NCI-H1436 (cell line): Measurements from ENCODE around the gene FAM50B.

Source experiments
- DNase-seq: peaks from one replicate; lab custom pipeline; 2025; lab: John Stamatoyannopoulos, UW

The FAM50B gene

DNA sequence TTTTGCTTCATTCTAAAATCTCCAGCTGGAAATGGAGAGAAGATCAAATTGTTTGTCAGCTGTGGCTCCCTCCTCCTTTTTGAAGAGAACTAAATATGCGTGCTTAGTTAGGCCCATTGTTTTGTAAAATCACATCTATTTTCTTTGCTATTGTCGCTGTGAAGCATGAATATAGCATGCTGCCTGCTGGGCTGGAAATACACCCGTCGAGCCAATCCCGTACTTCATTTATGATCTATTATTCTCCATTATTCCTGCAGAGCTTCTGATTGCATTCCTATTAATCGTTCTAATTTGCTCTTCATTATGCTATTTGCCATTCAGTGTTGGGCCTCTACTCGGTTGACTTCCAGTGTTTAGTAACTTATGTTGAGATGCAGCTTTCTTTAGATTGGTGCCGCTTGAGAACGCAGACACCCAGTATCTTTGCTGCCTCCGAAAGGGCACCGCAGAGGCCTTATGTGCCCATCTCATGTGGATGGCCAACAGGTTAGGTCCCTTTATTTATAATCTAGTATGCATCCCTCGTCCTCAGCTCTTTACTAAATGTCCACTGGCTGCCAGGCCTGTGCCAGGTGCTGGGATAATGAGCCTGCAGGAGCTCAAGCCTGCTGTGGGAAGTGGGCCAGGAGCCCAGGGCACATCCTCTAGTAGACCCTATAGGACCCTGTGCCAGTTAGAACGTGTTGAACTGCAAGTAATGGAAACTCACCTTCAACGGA lies 45.6 kb downstream of the FAM50B start:
- no peak for DNase-seq

DNA sequence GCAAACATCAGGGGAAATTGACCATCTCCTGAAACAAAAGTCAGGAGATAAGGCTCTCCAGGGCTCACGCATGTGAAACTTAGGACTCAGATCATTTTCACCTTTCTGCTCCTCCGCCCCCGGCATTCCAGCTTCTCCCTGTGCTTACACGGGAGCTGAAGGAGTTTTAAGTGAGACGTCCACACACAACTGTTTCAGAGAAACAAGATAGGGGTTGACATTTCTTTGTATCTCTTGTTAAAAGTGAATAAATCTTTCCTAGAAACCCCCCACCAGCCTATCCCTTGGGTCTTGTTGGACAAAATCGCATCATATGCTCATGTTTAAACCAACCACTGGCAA lies 46.1 kb downstream of the FAM50B start:
- DNase-seq: no peak

DNA sequence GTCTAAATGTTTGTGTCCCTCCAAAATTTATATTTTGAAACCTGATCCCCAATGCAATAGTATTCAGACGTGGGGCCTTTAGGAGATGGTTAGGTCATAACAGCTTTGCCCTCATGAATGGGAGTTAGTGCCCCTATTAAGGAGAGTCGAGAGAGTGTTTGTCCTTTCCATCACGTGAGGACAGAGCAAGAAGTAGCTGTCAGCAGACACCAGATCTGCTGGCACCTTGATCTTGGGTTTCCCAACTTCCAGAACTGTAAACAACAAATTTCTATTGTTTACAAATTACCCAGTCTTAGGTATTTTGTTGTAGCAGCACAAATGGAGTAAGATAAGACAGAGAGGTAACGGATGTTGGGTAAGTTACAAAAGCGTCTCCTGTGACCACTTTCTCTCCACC lies 46.6 kb downstream of the FAM50B start:
- no peak for DNase-seq

DNA sequence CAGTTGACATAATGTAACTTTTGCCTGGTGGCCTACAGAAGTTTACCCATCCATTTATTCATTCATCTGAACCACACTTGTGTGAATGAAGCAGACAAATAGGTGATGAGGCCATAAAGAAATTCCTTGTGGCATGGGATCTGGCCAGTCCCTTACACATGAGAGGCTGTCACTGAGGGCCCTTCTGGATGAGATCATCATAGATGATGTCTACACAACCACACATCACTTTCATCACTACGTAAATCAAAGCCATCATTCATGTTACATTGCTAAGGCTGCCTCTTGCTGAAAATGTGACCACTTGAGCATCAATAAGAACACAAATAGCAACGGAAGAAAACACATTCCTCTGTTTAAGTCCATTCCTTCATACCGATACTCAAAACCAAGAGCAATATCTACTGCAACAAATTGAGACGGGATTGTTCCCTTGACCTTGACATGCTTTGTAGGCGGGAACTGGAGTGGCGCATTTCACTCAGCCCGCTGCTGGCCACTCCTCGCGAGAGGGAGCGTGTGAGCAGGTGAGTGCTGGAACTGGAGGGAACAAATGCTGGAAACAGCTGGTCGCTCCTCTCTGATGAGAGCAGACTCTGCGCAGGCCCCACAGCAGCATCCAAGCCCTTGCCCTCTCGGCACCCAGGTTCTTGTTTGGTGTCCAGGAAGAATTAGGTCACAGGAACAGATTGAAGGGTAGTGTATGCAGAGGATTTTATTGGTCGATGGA lies 49.3 kb downstream of the FAM50B start:
- DNase-seq: no peak

DNA sequence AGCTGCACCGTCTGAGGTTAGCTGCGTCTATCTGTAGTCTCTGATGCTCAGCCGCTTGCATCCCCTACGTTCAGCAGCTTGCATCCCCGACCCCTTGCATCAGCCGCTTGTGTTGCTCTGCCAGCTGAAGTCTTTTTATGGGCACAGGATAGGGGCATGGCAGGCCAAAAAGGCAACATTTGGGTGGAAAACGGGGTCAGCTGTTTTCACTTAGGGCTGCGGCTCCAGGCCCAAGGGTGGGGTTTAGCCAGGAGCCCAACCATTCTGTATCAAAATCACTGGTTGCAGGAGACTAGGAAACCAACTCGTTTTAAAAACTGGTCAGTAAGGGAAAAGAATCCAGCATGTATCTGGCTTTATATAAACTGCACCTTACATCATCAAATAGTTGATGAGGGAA lies 49.9 kb downstream of the FAM50B start:
- DNase-seq: no peak

DNA sequence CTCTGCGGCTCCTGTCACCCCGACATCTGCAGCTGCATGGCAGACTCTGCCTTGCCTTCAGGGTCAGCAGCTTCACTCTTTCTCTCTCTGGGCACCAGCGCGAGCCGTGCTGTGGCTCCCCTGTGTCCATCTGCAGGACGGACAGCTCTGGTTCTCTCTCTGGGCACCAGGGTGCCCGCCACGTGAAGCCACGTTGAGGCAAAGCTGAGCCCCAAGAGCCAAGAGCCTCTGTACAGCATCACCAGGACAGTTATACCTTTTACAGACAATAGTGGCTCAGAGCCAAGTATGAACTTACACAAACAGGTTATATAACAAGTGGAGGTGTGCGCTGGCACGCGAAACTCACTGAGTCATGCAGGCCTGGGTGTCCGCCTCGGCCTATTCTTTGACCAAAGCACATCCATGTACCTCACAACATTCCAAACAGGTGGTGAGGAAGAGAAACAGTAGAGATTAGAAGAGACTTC lies 50.8 kb downstream of the FAM50B start:
- DNase-seq: no peak
